Measurements from ENCODE around the gene RBMS2. TPM values are rescaled to one million over a fixed set of nuclear protein-coding genes. Genes with fewer than 3 reads are reported as not detected.

The RBMS2 gene
- total and polyA plus RNA-seq, 9 of the 15 experiments (the other 6 are each of a cell fraction or from before 2014, with no cell fraction given), result 0.08 to 10.5 (median 0.31) TPM

- H3K27me3 ChIP-seq (ENCODE audit: control insufficient read depth in 2 of 2, insufficient read depth in 2 of 2, low read length in 2 of 2), result no peaks in the 10 kb centered on the region
- FAIRE-seq (peak; percentile 62), ATAC-seq (peak; percentile 75), DNase-seq (ENCODE audit: extremely low read depth in 1 of 4, low spot score in 3 of 4) (peak; percentile 70 to 94 (median 80))
- H3K9me3 ChIP-seq (replicated peaks; ENCODE audit: control insufficient read depth, insufficient read depth, low read depth, low read length), result no peaks in the 10 kb centered on the region
- in situ Hi-C loops (cut with MboI), result no loop called here
- ChIA-PET CTCF (ENCODE audit: low intra/inter-chr PET ratio) (interaction anchor here (0.6 to 2.4 kb wide), 3 partner anchors 35 to 122 kb away, joined by 4 to 10 read pairs (median 4); no protein-coding TSS in a partner anchor), POLR2A (interaction anchor here (0.6 to 3.4 kb wide), 24 partner anchors 8 to 408 kb away, joined by 3 to 42 read pairs (median 5); partner anchors contain the start of genes ATP5F1B, NACA, PTGES3 and TIMELESS)
- peaks cover 38% of the 10 kb centered on the region for H3K36me3 ChIP-seq (ENCODE audit: control insufficient read depth, insufficient read depth, low read length)
- H2AFZ ChIP-seq (ENCODE audit: low read depth, low read length), result peak overlapping the region; percentile 92
- no peaks in the 10 kb centered on the region for H3K9me1 ChIP-seq (ENCODE audit: control insufficient read depth, insufficient read depth, low read length)
- H3K4me1 ChIP-seq (replicated peaks in 1 of 2; ENCODE audit: control insufficient read depth in 2 of 2, insufficient read depth in 2 of 2, low read length in 2 of 2), result peaks cover 29 to 38% of the 10 kb centered on the region in 2 experiments
- H3K4me3 ChIP-seq, result peak overlapping the region; percentile 85
- H3K27ac ChIP-seq (ENCODE audit: extremely low read depth, low read depth, low read length), result peak overlapping the region; percentile 86
- H3K79me2 ChIP-seq (ENCODE audit: control insufficient read depth, insufficient read depth, low read length), result peaks cover 56% of the 10 kb centered on the region
- no peaks in the 10 kb centered on the region for H4K20me1 ChIP-seq (replicated peaks; ENCODE audit: control insufficient read depth, insufficient read depth, low read length)
- BruUV-seq (replicated peaks), result no TSS peak
- intact Hi-C loops (cut with micrococcal nuclease), result loop anchor here (1.0 to 10.0 kb wide), 9 partner anchors 42 to 519 kb away; partner anchors contain the start of genes APOF, NAB2, NACA and PRIM1
- H3K9ac ChIP-seq (ENCODE audit: insufficient read depth in 1 of 2, low read depth in 2 of 2, low read length in 2 of 2), result peak overlapping the region; percentile 74 to 94
- H3K4me2 ChIP-seq (ENCODE audit: insufficient read depth, low read length), result peak overlapping the region; percentile 96
- WGBS (ENCODE audit: insufficient coverage, low coverage, missing lambda C conversion rate), result 2% methylated on average over 16 of the region's 20 CpGs
- peak; percentile 41; the same call in 1 of the 2 replicates for TF ChIP-seq ZNF395 (CRISPR knock-in tag; IDR thresholded peaks at IDR 0.05)
- TF ChIP-seq NFYB (IDR thresholded peaks at IDR 0.05; ENCODE audit: extremely low read depth, insufficient read length), result no peak
- TF ChIP-seq CCAR2 (IDR thresholded peaks at IDR 0.05; ENCODE audit: low read depth, low read length), result no peak
- no peak for TF ChIP-seq GATAD2B (IDR thresholded peaks at IDR 0.05; ENCODE audit: borderline replicate concordance)
- TF ChIP-seq ZNF384 (IDR thresholded peaks at IDR 0.05; ENCODE audit: low read depth, low read length), result no peak
- no peak for TF ChIP-seq TAL1 (IDR thresholded peaks at IDR 0.05)
- no peak for TF ChIP-seq PHTF2 (CRISPR knock-in tag; IDR thresholded peaks at IDR 0.05)
- no peak for TF ChIP-seq CC2D1A (IDR thresholded peaks at IDR 0.05)
- TF ChIP-seq HDGF (IDR thresholded peaks at IDR 0.05), result peak; percentile 87; the same call in 1 of the 2 replicates
- TF ChIP-seq NCOA2 (IDR thresholded peaks at IDR 0.05; ENCODE audit: partially characterized antibody in 2 of 2), result no peak
- TF ChIP-seq MYBL2 (IDR thresholded peaks at IDR 0.05; ENCODE audit: low read depth), result no peak
- TF ChIP-seq MYBL2 (CRISPR knock-in tag; IDR thresholded peaks at IDR 0.05; ENCODE audit: borderline replicate concordance), result no peak
- TF ChIP-seq ZBTB9 (CRISPR knock-in tag; IDR thresholded peaks at IDR 0.05), result no peak
- TF ChIP-seq ZNF165 (CRISPR knock-in tag; IDR thresholded peaks at IDR 0.05; ENCODE audit: borderline replicate concordance), result no peak
- no peak for TF ChIP-seq RBM17 (IDR thresholded peaks at IDR 0.05; ENCODE audit: borderline replicate concordance, low read depth, low read length)
- TF ChIP-seq RNF2 (IDR thresholded peaks at IDR 0.05), result no peak
- no peak for TF ChIP-seq ZNF140 (CRISPR knock-in tag; IDR thresholded peaks at IDR 0.05)
- no peak for TF ChIP-seq USF2 (CRISPR knock-in tag; IDR thresholded peaks at IDR 0.05)
Observed at GRCh38 chr12:56635806-56636674, 114.4 kb downstream of the RBMS2 start.

All from K562 (cell line).